Peyer's patch (tissue), 4 donors: ENCODE measurements around the gene ADK. TPM values are rescaled to one million over a fixed set of nuclear protein-coding genes. Genes with fewer than 3 reads are reported as not detected.

Experiments
- DNase-seq, 3 donors: peaks; one replicate each; pipeline ENCODE4 v3.0.0-alpha.2; 2017 to 2019
- H3K27ac ChIP-seq, 4 donors: fragments of 200-600 bp; sonication (generic); one replicate each; pipeline ENCODE4 v1.5.1; 2016 to 2019
- H3K27me3 ChIP-seq, 2 donors: fragments of 200-600 bp; sonication (generic); one replicate each; pipeline ENCODE4 v1.5.1; 2019
- H3K36me3 ChIP-seq, 3 donors: fragments of 200-600 bp; sonication (generic); one replicate each; pipeline ENCODE4 v1.5.1; 2016 to 2019
- H3K4me1 ChIP-seq, 4 donors: fragments of 200-600 bp; sonication (generic); one replicate each; pipeline ENCODE4 v1.5.1; 2016 to 2019
- H3K4me3 ChIP-seq, 4 donors: fragments of 200-600 bp; sonication (generic); 1 replicate in 3 of 4; 2 replicates in 1 of 4; pipeline ENCODE4 v1.5.1; 2016 to 2019; ENCODE audit warnings: mild to moderate bottlenecking in 1 of 4
- H3K9me3 ChIP-seq, 4 donors: fragments of 200-600 bp; sonication (generic); one replicate each; pipeline ENCODE4 v1.5.1; 2016 to 2019; ENCODE audit warnings: mild to moderate bottlenecking in 1 of 4
- CTCF ChIP-seq, 6 experiments: fragments of 450-650 bp in 4 of 6; fragments of 200-600 bp in 2 of 6; sonication (generic) in 1 of 6; IDR thresholded peaks; one replicate each; pipeline ENCODE4 v1.5.1; 2017 to 2019; ENCODE audit warnings: antibody characterized with exemption in 6 of 6, mild to moderate bottlenecking in 3 of 6, moderate library complexity in 1 of 6
- POLR2A ChIP-seq, 2 donors: fragments of 450-650 bp; IDR thresholded peaks; one replicate each; pipeline ENCODE4 v1.5.1; 2017; ENCODE audit warnings: antibody characterized with exemption in 2 of 2, mild to moderate bottlenecking in 2 of 2, moderate library complexity in 2 of 2
- total RNA-seq, 4 donors: library from RNA; depleted of rRNA; stranded (reverse); fragments of >200 nt; gene quantifications; one replicate each; pipeline ENCODE4 v1.1.0, GENCODE V29; 2016

Gene ADK
- total RNA-seq, 4 donors from 2014 or later, result 7.4 to 50.3 (median 14.3) TPM

GRCh38 chr10:74109452-74109851 lies 41.6 kb upstream of the ADK start:
- no peaks in the 10 kb centered on the region for H3K9me3 ChIP-seq
- TF ChIP-seq POLR2A (IDR thresholded peaks at IDR 0.05), result no peak
- TF ChIP-seq CTCF (IDR thresholded peaks at IDR 0.05), result no peak
- H3K27ac ChIP-seq, result no peak overlapping the region
- peaks cover 0 to 92% (median 0%) of the 10 kb centered on the region in 3 donors for H3K36me3 ChIP-seq
- DNase-seq, result no peak
- no peaks in the 10 kb centered on the region for H3K27me3 ChIP-seq
- no peaks in the 10 kb centered on the region for H3K4me1 ChIP-seq
- H3K4me3 ChIP-seq, result no peak overlapping the region

- TF ChIP-seq POLR2A (IDR thresholded peaks at IDR 0.05) (no peak), CTCF (IDR thresholded peaks at IDR 0.05) (no peak)
- Histone ChIP-seq H3K27ac (no peak overlapping the region), H3K27me3 (no peaks in the 10 kb centered on the region), H3K36me3 (peaks cover 0 to 93% (median 0%) of the 10 kb centered on the region in 3 donors), H3K4me1 (no peaks in the 10 kb centered on the region), H3K4me3 (no peak overlapping the region), H3K9me3 (no peaks in the 10 kb centered on the region)
- no peak for DNase-seq
Observed at GRCh38 chr10:74110120-74110519, 40.9 kb upstream of the ADK start.

GRCh38 chr10:74111799-74112198 lies 39.2 kb upstream of the ADK start:
- no peak overlapping the region for H3K4me3 ChIP-seq
- TF ChIP-seq POLR2A (IDR thresholded peaks at IDR 0.05), result no peak
- no peak for TF ChIP-seq CTCF (IDR thresholded peaks at IDR 0.05)
- H3K36me3 ChIP-seq, result peaks cover 0 to 89% (median 0%) of the 10 kb centered on the region in 3 donors
- no peaks in the 10 kb centered on the region for H3K27me3 ChIP-seq
- H3K27ac ChIP-seq, result no peak overlapping the region
- no peak for DNase-seq
- H3K9me3 ChIP-seq, result no peaks in the 10 kb centered on the region
- H3K4me1 ChIP-seq, result no peaks in the 10 kb centered on the region

- no peak overlapping the region for H3K27ac ChIP-seq
- H3K4me1 ChIP-seq, result no peaks in the 10 kb centered on the region
- H3K4me3 ChIP-seq, result no peak overlapping the region
- no peak for DNase-seq
- peaks cover 0 to 90% (median 0%) of the 10 kb centered on the region in 3 donors for H3K36me3 ChIP-seq
- H3K9me3 ChIP-seq, result no peaks in the 10 kb centered on the region
- H3K27me3 ChIP-seq, result no peaks in the 10 kb centered on the region
- TF ChIP-seq CTCF (IDR thresholded peaks at IDR 0.05) (no peak), POLR2A (IDR thresholded peaks at IDR 0.05) (no peak)
Observed at GRCh38 chr10:74113546-74113945, 37.5 kb upstream of the ADK start.

GRCh38 chr10:74114041-74114448 lies 37.0 kb upstream of the ADK start:
- no peaks in the 10 kb centered on the region for H3K27me3 ChIP-seq
- H3K9me3 ChIP-seq, result no peaks in the 10 kb centered on the region
- peaks cover 0 to 90% (median 0%) of the 10 kb centered on the region in 3 donors for H3K36me3 ChIP-seq
- no peak for DNase-seq
- H3K4me3 ChIP-seq, result no peak overlapping the region
- no peak overlapping the region for H3K27ac ChIP-seq
- no peaks in the 10 kb centered on the region for H3K4me1 ChIP-seq
- TF ChIP-seq POLR2A (IDR thresholded peaks at IDR 0.05) (no peak), CTCF (IDR thresholded peaks at IDR 0.05) (no peak)

- H3K27me3 ChIP-seq, result no peaks in the 10 kb centered on the region
- TF ChIP-seq POLR2A (IDR thresholded peaks at IDR 0.05), result no peak
- TF ChIP-seq CTCF (IDR thresholded peaks at IDR 0.05), result no peak
- H3K27ac ChIP-seq, result no peak overlapping the region
- H3K9me3 ChIP-seq, result no peaks in the 10 kb centered on the region
- H3K4me1 ChIP-seq, result no peaks in the 10 kb centered on the region
- H3K4me3 ChIP-seq, result no peak overlapping the region
- no peak for DNase-seq
- H3K36me3 ChIP-seq, result peaks cover 0 to 91% (median 0%) of the 10 kb centered on the region in 3 donors
Observed at GRCh38 chr10:74117738-74118137, 33.3 kb upstream of the ADK start.
